ENCODE measurements around the gene FBRS. TPM values are rescaled to one million over a fixed set of nuclear protein-coding genes. Genes with fewer than 3 reads are reported as not detected.
"Not testable (repeated sequence)": the region's sequence is repeated elsewhere in the genome, so short reads cannot be mapped to it uniquely, and the experiment has no call there.

Gene FBRS
- total RNA-seq, 1 donor from 2014 or later = 28.7 TPM

GRCh38 chr16:30623536-30624283 lies 34.5 kb upstream of the FBRS start:
- Histone ChIP-seq H3K36me3 (no peaks in the 10 kb centered on the region), H3K9me3 (no peaks in the 10 kb centered on the region), H3K4me3 (no peak overlapping the region), H3K4me1 (no peaks in the 10 kb centered on the region), H3K27me3 (no peaks in the 10 kb centered on the region), H3K27ac (no peak overlapping the region)
- TF ChIP-seq POLR2AphosphoS5 (IDR thresholded peaks at IDR 0.05; ENCODE audit: insufficient read depth in 1 of 2, low read depth in 1 of 2) (no peak), POLR2A (IDR thresholded peaks at IDR 0.05) (no peak)
- TF ChIP-seq, protein P1, sequence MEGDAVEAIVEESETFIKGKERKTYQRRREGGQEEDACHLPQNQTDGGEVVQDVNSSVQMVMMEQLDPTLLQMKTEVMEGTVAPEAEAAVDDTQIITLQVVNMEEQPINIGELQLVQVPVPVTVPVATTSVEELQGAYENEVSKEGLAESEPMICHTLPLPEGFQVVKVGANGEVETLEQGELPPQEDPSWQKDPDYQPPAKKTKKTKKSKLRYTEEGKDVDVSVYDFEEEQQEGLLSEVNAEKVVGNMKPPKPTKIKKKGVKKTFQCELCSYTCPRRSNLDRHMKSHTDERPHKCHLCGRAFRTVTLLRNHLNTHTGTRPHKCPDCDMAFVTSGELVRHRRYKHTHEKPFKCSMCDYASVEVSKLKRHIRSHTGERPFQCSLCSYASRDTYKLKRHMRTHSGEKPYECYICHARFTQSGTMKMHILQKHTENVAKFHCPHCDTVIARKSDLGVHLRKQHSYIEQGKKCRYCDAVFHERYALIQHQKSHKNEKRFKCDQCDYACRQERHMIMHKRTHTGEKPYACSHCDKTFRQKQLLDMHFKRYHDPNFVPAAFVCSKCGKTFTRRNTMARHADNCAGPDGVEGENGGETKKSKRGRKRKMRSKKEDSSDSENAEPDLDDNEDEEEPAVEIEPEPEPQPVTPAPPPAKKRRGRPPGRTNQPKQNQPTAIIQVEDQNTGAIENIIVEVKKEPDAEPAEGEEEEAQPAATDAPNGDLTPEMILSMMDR (IDR thresholded peaks at IDR 0.05) = no peak
- intact Hi-C loops (cut with DNase I) = no loop called here
- DNase-seq (ENCODE audit: extremely low spot score in 2 of 2) = no peak

GRCh38 chr16:30626236-30626635 lies 32.0 kb upstream of the FBRS start:
- Histone ChIP-seq H3K27ac (no peak overlapping the region), H3K4me3 (no peak overlapping the region), H3K9me3 (no peaks in the 10 kb centered on the region), H3K27me3 (no peaks in the 10 kb centered on the region), H3K4me1 (no peaks in the 10 kb centered on the region), H3K36me3 (no peaks in the 10 kb centered on the region)
- intact Hi-C loops (cut with DNase I) = no loop called here
- no peak for DNase-seq (ENCODE audit: extremely low spot score in 2 of 2)
- no peak for TF ChIP-seq POLR2A (IDR thresholded peaks at IDR 0.05)
- TF ChIP-seq POLR2AphosphoS5 (IDR thresholded peaks at IDR 0.05; ENCODE audit: insufficient read depth in 1 of 2, low read depth in 1 of 2) = no peak
- TF ChIP-seq, protein P1 (IDR thresholded peaks at IDR 0.05) = no peak

DNA sequence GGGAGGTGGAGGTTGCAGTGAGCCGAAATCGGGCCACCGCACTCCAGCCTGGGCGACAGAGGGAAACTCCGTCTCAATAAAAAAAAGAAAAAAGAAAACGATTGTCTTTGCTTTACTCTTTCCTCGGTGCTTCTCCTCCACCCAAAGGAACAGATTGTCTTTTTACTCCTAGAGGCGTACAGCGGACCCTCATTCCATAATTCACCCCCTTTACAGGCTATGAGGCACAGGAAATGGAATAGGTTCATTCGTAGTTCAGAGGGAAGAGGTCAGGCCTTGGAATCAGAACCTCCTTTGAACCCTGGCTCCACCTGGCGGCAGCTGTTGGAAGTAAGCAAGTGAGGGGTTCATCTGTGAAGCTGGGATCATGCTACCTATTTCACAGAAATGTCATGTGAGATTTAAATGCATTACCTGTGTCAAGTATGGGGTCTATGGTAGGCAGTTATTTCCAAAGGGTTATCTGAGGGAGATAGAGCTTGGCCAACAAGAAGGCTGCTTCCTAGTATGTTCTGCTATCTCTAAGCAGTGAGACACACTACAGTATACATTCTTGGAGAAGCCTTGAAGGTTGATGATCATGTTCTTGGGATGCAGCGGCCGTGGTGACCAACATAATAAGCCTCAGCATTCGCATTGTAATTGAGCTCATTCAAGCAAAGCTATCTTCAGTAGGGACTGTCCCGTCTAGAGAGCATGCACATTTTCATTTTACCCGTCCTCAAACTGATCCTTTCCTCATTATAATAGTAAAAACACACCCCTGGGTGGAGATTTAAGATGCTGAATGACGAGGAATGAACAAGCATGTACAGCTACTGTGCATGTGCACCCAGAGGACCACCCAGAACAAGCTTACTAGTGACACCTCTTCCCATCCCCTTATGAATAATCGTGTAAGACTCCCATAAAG lies 29.3 kb upstream of the FBRS start:
- no peak overlapping the region for H3K27ac ChIP-seq
- intact Hi-C loops (cut with DNase I) = no loop called here
- TF ChIP-seq, protein P1 (IDR thresholded peaks at IDR 0.05) = peak; percentile 80 to 86 (median 84)
- TF ChIP-seq POLR2A (IDR thresholded peaks at IDR 0.05) (no peak), POLR2AphosphoS5 (IDR thresholded peaks at IDR 0.05; ENCODE audit: insufficient read depth in 1 of 2, low read depth in 1 of 2) (peak; percentile 20 to 79)
- DNase-seq (ENCODE audit: extremely low spot score in 2 of 2) = no peak
- no peaks in the 10 kb centered on the region for H3K27me3 ChIP-seq
- H3K36me3 ChIP-seq = no peaks in the 10 kb centered on the region
- no peak overlapping the region for H3K4me3 ChIP-seq
- no peaks in the 10 kb centered on the region for H3K9me3 ChIP-seq
- peaks cover 8% of the 10 kb centered on the region for H3K4me1 ChIP-seq

DNA sequence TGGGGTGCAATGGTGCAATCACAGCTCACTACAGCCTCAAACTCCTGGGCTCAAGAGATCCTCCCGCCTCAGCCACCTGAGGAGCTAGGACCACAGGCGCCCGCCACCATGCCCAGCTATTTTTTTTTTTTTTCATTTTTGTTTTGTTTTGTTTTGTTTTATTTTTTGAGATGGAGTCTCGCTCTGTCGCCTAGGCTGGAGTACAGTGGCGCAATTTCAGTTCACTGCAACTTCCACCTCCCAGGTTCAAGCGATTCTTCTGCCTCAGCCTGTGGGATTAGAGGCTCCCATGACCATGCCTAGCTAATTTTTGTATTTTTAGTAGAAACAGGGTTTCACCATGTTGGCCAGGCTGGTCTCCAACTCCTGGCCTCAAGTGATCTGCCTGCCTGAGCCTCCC lies 25.8 kb upstream of the FBRS start:
- H3K4me3 ChIP-seq; H3K9me3 ChIP-seq; H3K36me3 ChIP-seq; intact Hi-C loops (cut with DNase I); DNase-seq (ENCODE audit: extremely low spot score in 2 of 2); H3K27me3 ChIP-seq; H3K27ac ChIP-seq: not testable (repeated sequence)
- H3K4me1 ChIP-seq = peaks cover 20% of the 10 kb centered on the region

GRCh38 chr16:30633526-30633925 lies 24.7 kb upstream of the FBRS start:
- Histone ChIP-seq H3K4me1 (peaks cover 20% of the 10 kb centered on the region), H3K9me3 (no peaks in the 10 kb centered on the region), H3K27me3 (no peaks in the 10 kb centered on the region), H3K27ac (peak overlapping the region; percentile 88), H3K36me3 (no peaks in the 10 kb centered on the region), H3K4me3 (peak overlapping the region; percentile 62 to 83)
- intact Hi-C loops (cut with DNase I) = no loop called here
- TF ChIP-seq, protein P1 (IDR thresholded peaks at IDR 0.05) = no peak
- TF ChIP-seq POLR2AphosphoS5 (IDR thresholded peaks at IDR 0.05; ENCODE audit: insufficient read depth in 1 of 2, low read depth in 1 of 2) = no peak
- TF ChIP-seq POLR2A (IDR thresholded peaks at IDR 0.05) = no peak
- no peak for DNase-seq (ENCODE audit: extremely low spot score in 2 of 2)
